Measurements from ENCODE around the gene LRIG1.

LRIG1 gene

DNA sequence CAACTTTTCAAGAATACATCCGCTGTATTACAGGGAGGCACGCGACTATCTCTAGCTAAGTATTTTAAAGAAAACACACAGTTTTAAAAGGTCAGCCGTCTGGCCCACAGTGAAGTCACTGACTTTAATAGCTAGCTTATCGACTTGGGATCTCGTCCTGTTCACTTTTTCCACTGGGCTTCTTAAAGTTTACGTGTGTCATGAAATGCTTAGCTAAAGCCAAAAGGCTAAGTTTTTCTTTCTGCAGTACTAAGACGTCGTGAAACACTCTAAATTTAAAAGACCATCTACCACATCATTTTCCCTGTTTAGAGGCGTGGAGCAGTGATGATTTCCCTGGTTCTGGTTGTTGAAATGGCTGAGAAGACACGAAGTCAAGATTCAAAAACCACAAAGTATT, 27.1 kb downstream of the LRIG1 start:
- in situ Hi-C loops (cut with HindIII; ENCODE audit: low sequenced_read_pairs), result no loop called here
- peak; percentile 86 for DNase-seq (ENCODE audit: low read depth, low spot score)
- TF ChIP-seq, protein P1, sequence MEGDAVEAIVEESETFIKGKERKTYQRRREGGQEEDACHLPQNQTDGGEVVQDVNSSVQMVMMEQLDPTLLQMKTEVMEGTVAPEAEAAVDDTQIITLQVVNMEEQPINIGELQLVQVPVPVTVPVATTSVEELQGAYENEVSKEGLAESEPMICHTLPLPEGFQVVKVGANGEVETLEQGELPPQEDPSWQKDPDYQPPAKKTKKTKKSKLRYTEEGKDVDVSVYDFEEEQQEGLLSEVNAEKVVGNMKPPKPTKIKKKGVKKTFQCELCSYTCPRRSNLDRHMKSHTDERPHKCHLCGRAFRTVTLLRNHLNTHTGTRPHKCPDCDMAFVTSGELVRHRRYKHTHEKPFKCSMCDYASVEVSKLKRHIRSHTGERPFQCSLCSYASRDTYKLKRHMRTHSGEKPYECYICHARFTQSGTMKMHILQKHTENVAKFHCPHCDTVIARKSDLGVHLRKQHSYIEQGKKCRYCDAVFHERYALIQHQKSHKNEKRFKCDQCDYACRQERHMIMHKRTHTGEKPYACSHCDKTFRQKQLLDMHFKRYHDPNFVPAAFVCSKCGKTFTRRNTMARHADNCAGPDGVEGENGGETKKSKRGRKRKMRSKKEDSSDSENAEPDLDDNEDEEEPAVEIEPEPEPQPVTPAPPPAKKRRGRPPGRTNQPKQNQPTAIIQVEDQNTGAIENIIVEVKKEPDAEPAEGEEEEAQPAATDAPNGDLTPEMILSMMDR (IDR thresholded peaks at IDR 0.05; ENCODE audit: low read depth, low read length), result no peak
- H3K4me3 ChIP-seq (ENCODE audit: low read depth, low read length), result no peak overlapping the region

DNA sequence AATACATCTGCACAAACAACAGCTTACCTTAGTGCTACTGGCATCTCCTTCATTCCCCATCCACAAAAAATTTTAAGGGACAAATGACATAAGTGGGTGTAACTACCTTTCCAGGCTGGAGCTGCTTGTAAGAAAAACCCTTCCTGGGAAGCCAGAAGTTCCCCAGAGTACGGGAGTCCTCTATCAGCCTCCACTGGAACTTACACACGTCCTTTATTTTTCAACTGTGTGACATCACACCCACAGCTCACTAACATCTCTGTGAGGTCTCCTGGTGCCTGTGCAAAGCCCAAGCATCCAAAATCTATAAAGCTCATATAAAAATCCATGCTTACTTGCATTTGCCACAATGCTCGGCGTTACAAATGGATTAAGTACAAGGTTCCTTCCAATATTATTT, 27.6 kb downstream of the LRIG1 start:
- TF ChIP-seq, protein P1 (IDR thresholded peaks at IDR 0.05; ENCODE audit: low read depth, low read length), result no peak
- H3K4me3 ChIP-seq (ENCODE audit: low read depth, low read length), result no peak overlapping the region
- in situ Hi-C loops (cut with HindIII; ENCODE audit: low sequenced_read_pairs), result no loop called here
- DNase-seq (ENCODE audit: low read depth, low spot score), result peak; percentile 55

DNA sequence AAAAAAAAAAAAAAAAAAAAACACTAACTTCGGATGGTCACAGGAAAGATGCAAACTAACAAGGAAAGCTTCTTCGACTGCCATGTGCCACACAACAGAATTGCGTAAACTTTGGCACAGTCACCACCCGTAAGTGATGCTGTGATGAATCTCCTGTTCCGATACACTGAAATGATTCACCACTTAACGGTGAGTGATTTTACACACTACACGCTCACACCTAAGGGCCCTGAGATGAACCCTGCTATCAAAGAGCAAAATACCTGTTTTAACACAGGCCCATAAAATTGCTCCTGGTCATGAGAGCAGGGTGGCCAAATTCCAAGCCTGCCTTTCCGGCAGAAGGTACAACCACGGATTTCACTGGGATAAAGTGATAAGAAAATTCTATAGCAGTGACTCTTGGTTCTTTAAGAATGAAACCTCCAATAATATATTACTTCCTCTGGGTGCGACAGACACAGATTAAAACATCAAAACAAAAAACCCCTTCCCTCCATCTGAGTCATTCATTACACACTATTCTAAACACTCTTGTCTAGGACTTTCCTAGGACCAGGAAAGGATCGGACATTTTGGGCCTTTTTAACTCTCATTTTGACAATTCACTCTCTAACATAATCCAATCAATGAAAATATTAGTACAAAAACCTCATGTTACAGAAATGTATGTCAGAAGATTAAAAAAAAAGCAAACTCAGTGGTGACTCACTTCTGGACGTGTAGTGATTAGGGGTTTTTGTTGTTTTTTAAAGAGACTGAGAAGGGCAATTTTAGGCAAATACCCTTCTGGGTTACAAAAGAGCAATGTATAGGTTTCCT, 28.3 kb downstream of the LRIG1 start:
- DNase-seq (ENCODE audit: low read depth, low spot score), result peak; percentile 81
- TF ChIP-seq, protein P1 (IDR thresholded peaks at IDR 0.05; ENCODE audit: low read depth, low read length), result no peak
- no peak overlapping the region for H3K4me3 ChIP-seq (ENCODE audit: low read depth, low read length)
- in situ Hi-C loops (cut with HindIII; ENCODE audit: low sequenced_read_pairs), result no loop called here

DNA sequence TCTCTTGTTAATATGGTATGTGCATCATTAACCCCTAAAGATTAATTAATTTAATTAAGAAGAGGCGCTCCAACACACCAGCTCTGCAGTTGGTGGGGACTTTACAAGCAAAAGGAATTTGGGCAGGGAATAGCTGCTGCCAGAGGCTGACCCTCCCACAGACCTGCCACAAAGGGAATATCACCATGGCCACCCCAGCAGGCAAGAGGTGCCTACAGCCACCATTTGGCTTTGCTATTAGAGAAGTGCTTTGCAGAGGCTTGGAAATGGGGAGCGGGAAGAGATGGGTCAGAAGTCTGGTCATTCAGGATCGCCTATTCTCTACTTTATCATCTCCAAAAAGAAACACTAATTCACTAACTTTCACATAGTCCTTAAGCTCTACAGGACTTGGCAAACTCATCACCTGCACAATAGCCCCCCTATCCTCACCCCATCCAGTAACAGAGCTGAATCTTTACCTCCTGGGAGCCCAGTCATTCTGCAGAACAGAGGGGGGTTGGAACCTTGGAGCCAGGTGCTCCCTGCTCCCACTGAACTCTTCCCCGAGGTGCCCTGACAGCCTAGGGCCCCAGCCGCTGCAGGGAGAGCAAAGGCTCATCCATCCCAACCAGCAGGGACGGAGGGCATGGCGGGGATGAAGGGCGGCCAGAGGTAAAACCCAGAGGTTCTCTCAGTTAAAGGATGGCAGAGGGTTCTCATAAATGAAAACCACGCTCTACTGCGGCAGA, 29.7 kb downstream of the LRIG1 start:
- no peak overlapping the region for H3K4me3 ChIP-seq (ENCODE audit: low read depth, low read length)
- TF ChIP-seq, protein P1 (IDR thresholded peaks at IDR 0.05; ENCODE audit: low read depth, low read length), result no peak
- DNase-seq (ENCODE audit: low read depth, low spot score), result no peak
- in situ Hi-C loops (cut with HindIII; ENCODE audit: low sequenced_read_pairs), result no loop called here

DNA sequence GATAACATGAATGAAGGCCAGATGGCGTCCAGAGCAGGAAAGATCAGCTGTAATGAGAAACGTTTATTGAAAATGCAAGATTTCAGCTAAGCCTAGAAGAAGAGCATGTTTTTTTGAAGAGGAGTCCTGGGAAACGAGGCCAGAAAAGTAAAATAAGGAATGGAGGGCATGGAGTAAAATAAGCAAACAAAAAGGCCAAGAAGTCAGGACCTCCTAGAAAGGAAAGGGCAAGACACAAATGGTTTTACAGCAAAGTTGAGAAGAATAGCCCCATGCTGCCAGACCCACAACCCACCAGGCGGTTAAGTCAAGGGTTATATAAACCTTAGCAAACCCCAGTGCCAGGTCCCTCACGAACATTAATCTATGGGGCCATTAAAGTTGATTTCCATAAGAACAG, 30.5 kb downstream of the LRIG1 start:
- DNase-seq (ENCODE audit: low read depth, low spot score), result no peak
- no peak overlapping the region for H3K4me3 ChIP-seq (ENCODE audit: low read depth, low read length)
- in situ Hi-C loops (cut with HindIII; ENCODE audit: low sequenced_read_pairs), result no loop called here
- TF ChIP-seq, protein P1 (IDR thresholded peaks at IDR 0.05; ENCODE audit: low read depth, low read length), result no peak

DNA sequence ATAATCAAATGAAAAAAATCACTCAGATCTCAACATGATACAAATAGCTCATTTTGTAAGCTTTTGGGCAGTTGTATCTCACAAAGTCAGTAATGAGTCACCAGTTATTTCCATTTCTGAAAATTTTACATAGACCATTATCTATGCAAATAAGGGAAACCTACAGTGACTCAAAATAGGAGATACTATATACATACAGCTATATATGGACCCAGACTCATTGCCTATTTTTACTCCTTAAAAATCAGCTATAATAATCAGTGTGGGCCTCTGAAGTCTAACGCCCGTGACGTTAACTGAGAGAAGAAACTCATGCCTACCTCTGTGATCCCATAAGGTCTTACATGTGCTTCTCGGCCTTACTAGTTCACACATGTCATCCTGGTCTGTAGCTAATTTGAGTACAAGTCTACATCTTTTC, 31.6 kb downstream of the LRIG1 start:
- TF ChIP-seq, protein P1 (IDR thresholded peaks at IDR 0.05; ENCODE audit: low read depth, low read length), result no peak
- in situ Hi-C loops (cut with HindIII; ENCODE audit: low sequenced_read_pairs), result no loop called here
- DNase-seq (ENCODE audit: low read depth, low spot score), result no peak
- H3K4me3 ChIP-seq (ENCODE audit: low read depth, low read length), result no peak overlapping the region

Data from astrocyte of the spinal cord (primary cell).